Lung (tissue), 12 donors: Measurements from ENCODE around the gene FSIP1. TPM values are rescaled to one million over a fixed set of nuclear protein-coding genes. Genes with fewer than 3 reads are reported as not detected.

Experiments used
- ATAC-seq: fragments of 200-7000 bp; cut with Tn5 transposase; one replicate; pipeline ENCODE4 v1.9.1; 2020; ENCODE audit warnings: moderate number of reproducible peaks; ENCODE audit not compliant: insufficient read depth, low FRiP score
- DNase-seq, 3 donors: peaks; one replicate each; pipeline ENCODE4 v3.0.0-alpha.2; 2013 to 2017
- H3K27ac ChIP-seq, 2 donors: one replicate each; pipeline ENCODE4 v1.5.1; 2013; ENCODE audit warnings: mild to moderate bottlenecking in 2 of 2, moderate library complexity in 2 of 2, control low read depth in 1 of 2, inconsistent platforms in 1 of 2, low read depth in 1 of 2, low read length in 1 of 2
- H3K27me3 ChIP-seq, 3 donors: one replicate each; pipeline ENCODE4 v1.5.1; 2013; ENCODE audit warnings: low read length in 2 of 3; ENCODE audit not compliant: control insufficient read depth in 3 of 3, insufficient read depth in 3 of 3
- H3K36me3 ChIP-seq, 4 donors: one replicate each; pipeline ENCODE4 v1.5.1; 2013; ENCODE audit warnings: low read length in 4 of 4, mild to moderate bottlenecking in 1 of 4, moderate library complexity in 1 of 4; ENCODE audit not compliant: control insufficient read depth in 4 of 4, insufficient read depth in 4 of 4
- H3K4me1 ChIP-seq, 5 donors: one replicate each; pipeline ENCODE4 v1.5.1; 2013; ENCODE audit warnings: low read length in 5 of 5, mild to moderate bottlenecking in 2 of 5, moderate library complexity in 1 of 5; ENCODE audit not compliant: control insufficient read depth in 5 of 5, insufficient read depth in 5 of 5
- H3K4me3 ChIP-seq: one replicate; pipeline ENCODE4 v1.5.1; 2013; ENCODE audit warnings: mild to moderate bottlenecking, control low read depth, moderate library complexity
- H3K9ac ChIP-seq, 2 donors: one replicate each; pipeline ENCODE4 v1.5.1; 2013; ENCODE audit warnings: low read length in 2 of 2, control low read depth in 1 of 2; ENCODE audit not compliant: insufficient read depth in 1 of 2
- H3K9me3 ChIP-seq, 4 donors: one replicate each; pipeline ENCODE4 v1.5.1; 2013; ENCODE audit warnings: low read length in 3 of 4, mild to moderate bottlenecking in 1 of 4, moderate library complexity in 1 of 4; ENCODE audit not compliant: control insufficient read depth in 4 of 4, insufficient read depth in 3 of 4
- CTCF ChIP-seq: IDR thresholded peaks from 2 replicates; pipeline ENCODE4 v1.5.1; 2012; ENCODE audit warnings: mild to moderate bottlenecking; ENCODE audit errors: control extremely low read depth, extremely low read depth
- WGBS, 2 donors: extraction: QIAGEN DNeasy Blood & Tissue Kit; methylation state at CpG; one replicate each; pipeline ENCODE4 v1.1.7; 2013; 5-methylcytosine and 5-hydroxymethylcytosine counted together
- polyA plus RNA-seq, 2 donors: library from polyadenylated mRNA; stranded (reverse); fragments of 200-250 nt; gene quantifications; one replicate each; pipeline ENCODE4 v1.2.1, GENCODE V29; 2013
- total RNA-seq, 2 donors: library from RNA; depleted of rRNA in 1 of 2; stranded (reverse); fragments of >200 nt in 1 of 2; gene quantifications; one replicate each; pipeline ENCODE4 v1.2.1, GENCODE V29; 2014 to 2021
- donor health status: control.
- donor health status: control.
- donor health status: Bipolar disorder and iron deficiency.
- donor health status: healthy.
- donor health status: DM: yes; HTN: yes; CAD: no.

FSIP1 gene
- total and polyA plus RNA-seq, 4 donors: 0.35 to 2.2 (median 0.98) TPM

- no peaks in the 10 kb centered on the region for H3K9me3 ChIP-seq
- no peak overlapping the region for H3K4me3 ChIP-seq
- WGBS, 2 donors: 78 to 82% methylated on average over 1 of the region's 1 CpG
- H3K9ac ChIP-seq: no peak overlapping the region
- no peak overlapping the region for H3K27ac ChIP-seq
- ATAC-seq (no peak), DNase-seq (peak in 2 of 3 donors; percentile 31 to 44)
- peaks cover 0 to 7% (median 0%) of the 10 kb centered on the region in 5 donors for H3K4me1 ChIP-seq
- H3K27me3 ChIP-seq: no peaks in the 10 kb centered on the region
- H3K36me3 ChIP-seq: no peaks in the 10 kb centered on the region
- TF ChIP-seq CTCF: no peak
Observed at GRCh38 chr15:39651881-39652280, 130.8 kb downstream of the FSIP1 start.

- WGBS, 2 donors: 89% methylated on average over 1 of the region's 1 CpG
- Histone ChIP-seq H3K27me3 (no peaks in the 10 kb centered on the region), H3K4me1 (peaks cover 0 to 7% (median 0%) of the 10 kb centered on the region in 5 donors), H3K27ac (no peak overlapping the region), H3K9me3 (no peaks in the 10 kb centered on the region), H3K4me3 (no peak overlapping the region), H3K9ac (no peak overlapping the region), H3K36me3 (no peaks in the 10 kb centered on the region)
- ATAC-seq (no peak), DNase-seq (no peak)
- TF ChIP-seq CTCF: no peak
Observed at GRCh38 chr15:39651295-39651694, 131.3 kb downstream of the FSIP1 start.

- Histone ChIP-seq H3K9ac (no peak overlapping the region), H3K4me1 (peaks cover 0 to 7% (median 0%) of the 10 kb centered on the region in 5 donors), H3K27me3 (no peaks in the 10 kb centered on the region), H3K4me3 (no peak overlapping the region), H3K36me3 (no peaks in the 10 kb centered on the region), H3K9me3 (no peaks in the 10 kb centered on the region), H3K27ac (no peak overlapping the region)
- 56 to 77% methylated on average over 6 of the region's 6 CpGs for WGBS, 2 donors
- no peak for TF ChIP-seq CTCF
- peak; percentile 39 to 56 (median 50) for DNase-seq
- no peak for ATAC-seq
Observed at GRCh38 chr15:39649757-39650156, 132.9 kb downstream of the FSIP1 start.

GRCh38 chr15:39646425-39646824 lies 136.2 kb downstream of the FSIP1 start:
- Histone ChIP-seq H3K27me3 (no peaks in the 10 kb centered on the region), H3K4me1 (no peaks in the 10 kb centered on the region), H3K9ac (no peak overlapping the region), H3K36me3 (no peaks in the 10 kb centered on the region), H3K27ac (no peak overlapping the region), H3K9me3 (no peaks in the 10 kb centered on the region), H3K4me3 (no peak overlapping the region)
- 98 to 100% methylated on average over 5 of the region's 5 CpGs for WGBS, 2 donors
- ATAC-seq (no peak), DNase-seq (no peak)
- no peak for TF ChIP-seq CTCF
